IPS DF 6.9 (cell line): ENCODE data around the gene DUSP10.

Source experiments
- DNase-seq: peaks from one replicate; pipeline ENCODE4 v3.0.0-alpha.2; 2013; ENCODE audit warnings: low read depth, low spot score
- H3K27ac ChIP-seq: one replicate; pipeline ENCODE4 v1.5.1; 2013; ENCODE audit warnings: low read length, control low read depth
- H3K27me3 ChIP-seq: 2 replicates; pipeline ENCODE4 v1.6.1; 2013; ENCODE audit warnings: mild to moderate bottlenecking, low read length; ENCODE audit not compliant: control insufficient read depth, insufficient read depth
- H3K36me3 ChIP-seq: 2 replicates; pipeline ENCODE4 v1.6.1; 2013; ENCODE audit warnings: low read length; ENCODE audit not compliant: control insufficient read depth, insufficient read depth
- H3K4me1 ChIP-seq: 2 replicates; pipeline ENCODE4 v1.6.1; 2013; ENCODE audit warnings: low read length; ENCODE audit not compliant: control insufficient read depth, insufficient read depth
- H3K4me3 ChIP-seq: 2 replicates; pipeline ENCODE4 v1.5.1; 2013; ENCODE audit warnings: mild to moderate bottlenecking, low read length
- H3K9me3 ChIP-seq: 2 replicates; pipeline ENCODE4 v1.6.1; 2013; ENCODE audit warnings: low read length, inconsistent platforms; ENCODE audit not compliant: control insufficient read depth, insufficient read depth
- WGBS: extraction: QIAGEN DNeasy Blood & Tissue Kit; methylation state at CpG from one replicate; pipeline ENCODE4 v1.1.7; 2013; ENCODE audit warnings: mixed read lengths, missing lambda C conversion rate; ENCODE audit not compliant: insufficient read length, insufficient coverage; 5-methylcytosine and 5-hydroxymethylcytosine counted together

Gene DUSP10

GRCh38 chr1:221712776-221713431, 29.0 kb downstream of the DUSP10 start:
- Histone ChIP-seq H3K4me3 (no peak overlapping the region), H3K4me1 (peaks cover 13% of the 10 kb centered on the region), H3K27me3 (peaks cover 10% of the 10 kb centered on the region), H3K36me3 (no peaks in the 10 kb centered on the region), H3K27ac (no peak overlapping the region), H3K9me3 (no peaks in the 10 kb centered on the region)
- no peak for DNase-seq
- no CpG with 5 or more reads among the region's 3 CpGs for WGBS

GRCh38 chr1:221712198-221712684, 29.6 kb downstream of the DUSP10 start:
- DNase-seq, result no peak
- peaks cover 10% of the 10 kb centered on the region for H3K27me3 ChIP-seq
- H3K4me1 ChIP-seq, result peaks cover 10% of the 10 kb centered on the region
- no peak overlapping the region for H3K27ac ChIP-seq
- no peaks in the 10 kb centered on the region for H3K36me3 ChIP-seq
- H3K4me3 ChIP-seq, result no peak overlapping the region
- WGBS, result no CpG with 5 or more reads among the region's 1 CpG
- H3K9me3 ChIP-seq, result no peaks in the 10 kb centered on the region

- Histone ChIP-seq H3K27me3 (peaks cover 6% of the 10 kb centered on the region), H3K36me3 (no peaks in the 10 kb centered on the region), H3K4me3 (no peak overlapping the region), H3K9me3 (no peaks in the 10 kb centered on the region), H3K27ac (no peak overlapping the region), H3K4me1 (peaks cover 6% of the 10 kb centered on the region)
- no peak for DNase-seq
- WGBS, result no CpG with 5 or more reads among the region's 1 CpG
Measured at GRCh38 chr1:221711656-221712055, 30.2 kb downstream of the DUSP10 start.

GRCh38 chr1:221711063-221711577, 30.8 kb downstream of the DUSP10 start:
- H3K27ac ChIP-seq, result no peak overlapping the region
- peaks cover 4% of the 10 kb centered on the region for H3K4me1 ChIP-seq
- no peaks in the 10 kb centered on the region for H3K9me3 ChIP-seq
- H3K36me3 ChIP-seq, result no peaks in the 10 kb centered on the region
- no peak for DNase-seq
- no CpG with 5 or more reads among the region's 3 CpGs for WGBS
- no peak overlapping the region for H3K4me3 ChIP-seq
- peaks cover 1% of the 10 kb centered on the region for H3K27me3 ChIP-seq

- DNase-seq, result no peak
- no CpG with 5 or more reads among the region's 3 CpGs for WGBS
- Histone ChIP-seq H3K9me3 (no peaks in the 10 kb centered on the region), H3K4me1 (peaks cover 3% of the 10 kb centered on the region; the same call in 1 of the 2 replicates), H3K36me3 (no peaks in the 10 kb centered on the region), H3K27me3 (no peaks in the 10 kb centered on the region; the same call in 1 of the 2 replicates), H3K27ac (no peak overlapping the region), H3K4me3 (no peak overlapping the region)
Measured at GRCh38 chr1:221709854-221710253, 32.0 kb downstream of the DUSP10 start.

GRCh38 chr1:221708987-221709386, 32.9 kb downstream of the DUSP10 start:
- H3K9me3 ChIP-seq, result no peaks in the 10 kb centered on the region
- DNase-seq, result no peak
- H3K27ac ChIP-seq, result no peak overlapping the region
- H3K27me3 ChIP-seq, result no peaks in the 10 kb centered on the region; the same call in 1 of the 2 replicates
- peaks cover 3% of the 10 kb centered on the region; the same call in 1 of the 2 replicates for H3K4me1 ChIP-seq
- WGBS, result no CpG with 5 or more reads among the region's 3 CpGs
- no peaks in the 10 kb centered on the region for H3K36me3 ChIP-seq
- no peak overlapping the region for H3K4me3 ChIP-seq

GRCh38 chr1:221708076-221708571, 33.8 kb downstream of the DUSP10 start:
- no peak overlapping the region for H3K4me3 ChIP-seq
- no peak for DNase-seq
- no peaks in the 10 kb centered on the region for H3K9me3 ChIP-seq
- H3K27me3 ChIP-seq, result no peaks in the 10 kb centered on the region; the same call in 1 of the 2 replicates
- H3K36me3 ChIP-seq, result no peaks in the 10 kb centered on the region
- H3K27ac ChIP-seq, result no peak overlapping the region
- peaks cover 3% of the 10 kb centered on the region; the same call in 1 of the 2 replicates for H3K4me1 ChIP-seq
- WGBS, result no CpG with 5 or more reads among the region's 5 CpGs

- no peaks in the 10 kb centered on the region for H3K4me1 ChIP-seq
- H3K27me3 ChIP-seq, result no peaks in the 10 kb centered on the region; the same call in 1 of the 2 replicates
- H3K27ac ChIP-seq, result no peak overlapping the region
- no CpG with 5 or more reads among the region's 7 CpGs for WGBS
- no peak overlapping the region for H3K4me3 ChIP-seq
- no peak for DNase-seq
- H3K36me3 ChIP-seq, result no peaks in the 10 kb centered on the region
- H3K9me3 ChIP-seq, result no peaks in the 10 kb centered on the region
Measured at GRCh38 chr1:221706876-221707582, 34.9 kb downstream of the DUSP10 start.

GRCh38 chr1:221706191-221706590, 35.7 kb downstream of the DUSP10 start:
- Histone ChIP-seq H3K27ac (no peak overlapping the region), H3K4me1 (no peaks in the 10 kb centered on the region)

GRCh38 chr1:221704306-221704705, 37.6 kb downstream of the DUSP10 start:
- H3K9me3 ChIP-seq, result no peaks in the 10 kb centered on the region
- no CpG with 5 or more reads among the region's 1 CpG for WGBS
- no peaks in the 10 kb centered on the region; the same call in 1 of the 2 replicates for H3K27me3 ChIP-seq
- H3K4me3 ChIP-seq, result no peak overlapping the region
- H3K27ac ChIP-seq, result no peak overlapping the region
- no peak for DNase-seq
- no peaks in the 10 kb centered on the region for H3K4me1 ChIP-seq
- no peaks in the 10 kb centered on the region for H3K36me3 ChIP-seq

More at GRCh38 chr1:221706191-221706590, 35.7 kb downstream of the DUSP10 start:
- H3K27me3 ChIP-seq, result no peaks in the 10 kb centered on the region; the same call in 1 of the 2 replicates
- whole genome bisulfite sequencing, result no CpG with 5 or more reads among the region's 12 CpGs
- H3K36me3 ChIP-seq, result no peaks in the 10 kb centered on the region
- no peaks in the 10 kb centered on the region for H3K9me3 ChIP-seq
- no peak for DNase-seq
- no peak overlapping the region for H3K4me3 ChIP-seq
